Left ventricle myocardium inferior (tissue), 1 donor: Measurements from ENCODE around the gene SIRT2. TPM values are rescaled to one million over a fixed set of nuclear protein-coding genes. Genes with fewer than 3 reads are reported as not detected.
"Not testable (repeated sequence)": the region's sequence is repeated elsewhere in the genome, so short reads cannot be mapped to it uniquely, and the experiment has no call there.

Experiments used
- DNase-seq: peaks from one replicate; pipeline ENCODE4 v3.0.0-alpha.2; 2020
- H3K27ac ChIP-seq: fragments of 200-600 bp; replicated peaks from 2 replicates; pipeline ENCODE4 v1.8.0; 2021
- H3K27me3 ChIP-seq: fragments of 200-600 bp; 2 replicates; pipeline ENCODE4 v1.8.0; 2021; ENCODE audit warnings: low read depth
- H3K36me3 ChIP-seq: fragments of 200-600 bp; 2 replicates; pipeline ENCODE4 v1.8.0; 2021
- H3K4me1 ChIP-seq: fragments of 200-600 bp; 2 replicates; pipeline ENCODE4 v1.8.0; 2021
- H3K4me3 ChIP-seq: fragments of 200-600 bp; 2 replicates; pipeline ENCODE4 v1.8.0; 2021; ENCODE audit warnings: mild to moderate bottlenecking, moderate library complexity
- H3K9me3 ChIP-seq: fragments of 200-600 bp; replicated peaks from 2 replicates; pipeline ENCODE4 v1.8.0; 2021
- CTCF ChIP-seq: fragments of 200-600 bp; IDR thresholded peaks from 2 replicates; pipeline ENCODE4 v1.8.0; 2021; ENCODE audit warnings: antibody characterized with exemption, mild to moderate bottlenecking, borderline replicate concordance
- intact Hi-C: fragments of 100-400 bp; cut with micrococcal nuclease; formaldehyde crosslinking; loops from one replicate; pipeline ENCODE4 v1.11.0; 2022
- total RNA-seq: library from RNA; stranded (reverse); fragmentation: NEBNext Ultra II Directional; extraction: Animal tissue kit (Norgen Biotek cat#: 25700); gene quantifications from one replicate; pipeline ENCODE4 v1.2.1, GENCODE V29; 2021
- donor health status: DM: no; HTN: yes; CAD: no; lungs with severe emphysema.

The SIRT2 gene
- total RNA-seq, 1 donor from 2014 or later: 99.0 TPM

- Histone ChIP-seq H3K27ac (no peak overlapping the region), H3K4me1 (peaks cover 41% of the 10 kb centered on the region), H3K36me3 (peaks cover 47% of the 10 kb centered on the region), H3K9me3 (no peaks in the 10 kb centered on the region), H3K27me3 (no peaks in the 10 kb centered on the region), H3K4me3 (no peak overlapping the region)
- no peak for DNase-seq
- intact Hi-C loops: no loop called here
- TF ChIP-seq CTCF: no peak
These were observed 10.5 kb downstream of the SIRT2 start for GRCh38 chr19:38888876-38889275.

- H3K9me3 ChIP-seq, intact Hi-C loops, DNase-seq, H3K27ac ChIP-seq, H3K4me3 ChIP-seq, H3K27me3 ChIP-seq: not testable (repeated sequence)
- Histone ChIP-seq H3K36me3 (peaks cover 68% of the 10 kb centered on the region), H3K4me1 (peaks cover 12% of the 10 kb centered on the region)
These were observed 14.7 kb downstream of the SIRT2 start for GRCh38 chr19:38884691-38885090.

GRCh38 chr19:38883286-38883685 is 16.1 kb downstream of the SIRT2 start:
- intact Hi-C loops: no loop called here
- Histone ChIP-seq H3K27ac (no peak overlapping the region), H3K9me3 (no peaks in the 10 kb centered on the region), H3K4me3 (no peak overlapping the region), H3K27me3 (no peaks in the 10 kb centered on the region), H3K36me3 (peaks cover 63% of the 10 kb centered on the region), H3K4me1 (peaks cover 18% of the 10 kb centered on the region)
- TF ChIP-seq CTCF: no peak
- DNase-seq: no peak

- Histone ChIP-seq H3K27ac (no peak overlapping the region), H3K4me1 (peaks cover 24% of the 10 kb centered on the region), H3K27me3 (no peaks in the 10 kb centered on the region), H3K9me3 (no peaks in the 10 kb centered on the region), H3K4me3 (no peak overlapping the region), H3K36me3 (peaks cover 54% of the 10 kb centered on the region)
- no peak for TF ChIP-seq CTCF
- no peak for DNase-seq
- intact Hi-C loops: no loop called here
These were observed 18.4 kb downstream of the SIRT2 start for GRCh38 chr19:38880882-38881609.

- H3K4me3 ChIP-seq: no peak overlapping the region
- no peak overlapping the region for H3K27ac ChIP-seq
- peaks cover 54% of the 10 kb centered on the region for H3K36me3 ChIP-seq
- peaks cover 17% of the 10 kb centered on the region for H3K4me1 ChIP-seq
- no peak for TF ChIP-seq CTCF
- intact Hi-C loops: no loop called here
- no peak for DNase-seq
- no peaks in the 10 kb centered on the region for H3K9me3 ChIP-seq
- H3K27me3 ChIP-seq: no peaks in the 10 kb centered on the region
These were observed 19.1 kb downstream of the SIRT2 start for GRCh38 chr19:38880076-38880881.

- H3K4me1 ChIP-seq: peaks cover 17% of the 10 kb centered on the region
- intact Hi-C loops: no loop called here
- DNase-seq: no peak
- H3K36me3 ChIP-seq: peaks cover 54% of the 10 kb centered on the region
- no peaks in the 10 kb centered on the region for H3K27me3 ChIP-seq
- H3K4me3 ChIP-seq: no peak overlapping the region
- no peaks in the 10 kb centered on the region for H3K9me3 ChIP-seq
- TF ChIP-seq CTCF: no peak
- no peak overlapping the region for H3K27ac ChIP-seq
These were observed 20.0 kb downstream of the SIRT2 start for GRCh38 chr19:38879400-38879751.
